MM.1S (cell line): ENCODE measurements around the gene ZMYND12.

Source experiments
- DNase-seq: peaks from one replicate; pipeline ENCODE4 v3.0.0-alpha.2; 2015
- H2AFZ ChIP-seq: fragments of 300-600 bp; sonication (generic); 2 replicates; pipeline ENCODE4 v1.6.0; 2016; ENCODE audit warnings: antibody characterized with exemption, low read length
- H3F3A ChIP-seq: fragments of 300-600 bp; sonication (generic); 2 replicates; pipeline ENCODE4 v1.6.1; 2016; ENCODE audit warnings: mild to moderate bottlenecking, antibody characterized with exemption, low read length, moderate library complexity, mixed read lengths; ENCODE audit not compliant: insufficient read depth
- H3K27ac ChIP-seq: fragments of 300-600 bp; sonication (generic); 2 replicates; pipeline ENCODE4 v1.5.1; 2016; ENCODE audit warnings: mild to moderate bottlenecking, low read length
- H3K27me3 ChIP-seq: fragments of 300-600 bp; sonication (generic); replicated peaks from 2 replicates; pipeline ENCODE4 v1.6.0; 2016; ENCODE audit warnings: low read length; ENCODE audit not compliant: insufficient read depth
- H3K36me3 ChIP-seq: fragments of 300-600 bp; sonication (generic); replicated peaks from 2 replicates; pipeline ENCODE4 v1.6.1; 2016; ENCODE audit warnings: mild to moderate bottlenecking, low read length, mixed read lengths; ENCODE audit not compliant: insufficient read depth
- H3K4me1 ChIP-seq: fragments of 300-600 bp; sonication (generic); 2 replicates; pipeline ENCODE4 v1.6.1; 2016; ENCODE audit warnings: low read length, mixed read lengths
- H3K4me2 ChIP-seq: fragments of 300-600 bp; sonication (generic); 2 replicates; pipeline ENCODE4 v1.6.0; 2016; ENCODE audit warnings: low read depth, low read length
- H3K4me3 ChIP-seq: fragments of 300-600 bp; sonication (generic); 2 replicates; pipeline ENCODE4 v1.5.1; 2016; ENCODE audit warnings: low read length, mixed read lengths
- H3K79me2 ChIP-seq: fragments of 300-600 bp; sonication (generic); 2 replicates; pipeline ENCODE4 v1.6.1; 2016; ENCODE audit warnings: mixed run types, low read length, mixed read lengths
- H3K9ac ChIP-seq: fragments of 300-600 bp; sonication (generic); 2 replicates; pipeline ENCODE4 v1.6.1; 2016; ENCODE audit warnings: low read length, mixed read lengths
- H3K9me2 ChIP-seq: fragments of 300-600 bp; sonication (generic); replicated peaks from 2 replicates; pipeline ENCODE4 v1.6.1; 2016; ENCODE audit warnings: mild to moderate bottlenecking, low read length, mixed read lengths; ENCODE audit not compliant: insufficient read depth
- H3K9me3 ChIP-seq: fragments of 300-600 bp; sonication (generic); replicated peaks from 2 replicates; pipeline ENCODE4 v1.6.1; 2016; ENCODE audit warnings: mild to moderate bottlenecking, low read length, mixed read lengths; ENCODE audit not compliant: insufficient read depth
- H4K20me1 ChIP-seq: fragments of 300-600 bp; sonication (generic); 2 replicates; pipeline ENCODE4 v1.6.1; 2016; ENCODE audit warnings: mild to moderate bottlenecking, low read length, moderate library complexity, mixed read lengths; ENCODE audit not compliant: insufficient read depth
- CTCF ChIP-seq: fragments of 300-600 bp; sonication (generic); IDR thresholded peaks from 2 replicates; pipeline ENCODE4 v1.5.1; 2016; ENCODE audit warnings: antibody characterized with exemption, low read length, mixed read lengths
- EZH2 ChIP-seq: fragments of 300-600 bp; sonication (generic); optimal IDR thresholded peaks from 2 replicates; pipeline ENCODE3; 2017; ENCODE audit warnings: low read depth, mild to moderate bottlenecking, antibody characterized with exemption, low read length, mixed read lengths
- EZH2phosphoT487 ChIP-seq: fragments of 300-600 bp; sonication (generic); IDR thresholded peaks from 2 replicates; pipeline ENCODE4 v1.6.1; 2018; ENCODE audit warnings: antibody characterized with exemption, low read length

The ZMYND12 gene

GRCh38 chr1:42424201-42424600 lies 31.6 kb downstream of the ZMYND12 start:
- Histone ChIP-seq H2AFZ (no peak overlapping the region), H3K79me2 (no peaks in the 10 kb centered on the region), H3K9me3 (no peaks in the 10 kb centered on the region), H3K27me3 (no peaks in the 10 kb centered on the region), H3K4me2 (no peak overlapping the region), H3K9me2 (no peaks in the 10 kb centered on the region), H3K9ac (no peak overlapping the region), H3K36me3 (no peaks in the 10 kb centered on the region), H4K20me1 (no peaks in the 10 kb centered on the region), H3F3A (no peaks in the 10 kb centered on the region), H3K4me1 (no peaks in the 10 kb centered on the region), H3K4me3 (no peak overlapping the region), H3K27ac (no peak overlapping the region)
- no peak for TF ChIP-seq EZH2
- no peak for TF ChIP-seq EZH2phosphoT487
- TF ChIP-seq CTCF: no peak
- DNase-seq: no peak

GRCh38 chr1:42423681-42424080 lies 32.1 kb downstream of the ZMYND12 start:
- H3K79me2 ChIP-seq: no peaks in the 10 kb centered on the region
- no peaks in the 10 kb centered on the region for H3K4me1 ChIP-seq
- H3K27ac ChIP-seq: no peak overlapping the region
- H3K9me2 ChIP-seq: no peaks in the 10 kb centered on the region
- no peaks in the 10 kb centered on the region for H3K9me3 ChIP-seq
- H3F3A ChIP-seq: no peaks in the 10 kb centered on the region
- no peak overlapping the region for H2AFZ ChIP-seq
- no peak overlapping the region for H3K4me3 ChIP-seq
- no peak for DNase-seq
- no peak overlapping the region for H3K4me2 ChIP-seq
- H4K20me1 ChIP-seq: no peaks in the 10 kb centered on the region
- H3K36me3 ChIP-seq: no peaks in the 10 kb centered on the region
- TF ChIP-seq EZH2 (no peak), CTCF (no peak), EZH2phosphoT487 (no peak)
- no peak overlapping the region for H3K9ac ChIP-seq
- H3K27me3 ChIP-seq: no peaks in the 10 kb centered on the region

- Histone ChIP-seq H3K9me2 (no peaks in the 10 kb centered on the region), H3K9me3 (no peaks in the 10 kb centered on the region), H3K27ac (no peak overlapping the region), H3K4me3 (no peak overlapping the region), H3F3A (no peaks in the 10 kb centered on the region), H4K20me1 (no peaks in the 10 kb centered on the region), H3K4me2 (no peak overlapping the region), H3K79me2 (no peaks in the 10 kb centered on the region), H3K27me3 (no peaks in the 10 kb centered on the region), H3K36me3 (no peaks in the 10 kb centered on the region), H2AFZ (no peak overlapping the region), H3K4me1 (no peaks in the 10 kb centered on the region), H3K9ac (no peak overlapping the region)
- no peak for DNase-seq
- TF ChIP-seq EZH2 (no peak), CTCF (no peak), EZH2phosphoT487 (no peak)
These were observed 33.1 kb downstream of the ZMYND12 start for GRCh38 chr1:42422737-42423136.
